Transverse colon (tissue), 4 donors: ENCODE data around the gene PLEKHJ1.

ENCODE experiments used
- CTCF ChIP-seq, 5 experiments: fragments of 200-600 bp in 3 of 5; fragments of 450-650 bp in 2 of 5; sonication (generic) in 3 of 5; IDR thresholded peaks; 1 replicate in 2 of 5; 2 replicates in 3 of 5; pipeline ENCODE4 v1.5.1; 2016 to 2017; ENCODE audit warnings: antibody characterized with exemption in 5 of 5, inconsistent platforms in 3 of 5, mild to moderate bottlenecking in 2 of 5, moderate library complexity in 1 of 5
- EP300 ChIP-seq: sonication (generic); formaldehyde crosslinking; IDR thresholded peaks from one replicate; pipeline ENCODE4 v1.6.1; 2017; ENCODE audit warnings: antibody characterized with exemption, low read depth
- POLR2A ChIP-seq: fragments of 450-650 bp; IDR thresholded peaks from one replicate; pipeline ENCODE4 v1.6.1; 2016; ENCODE audit warnings: antibody characterized with exemption, mild to moderate bottlenecking, moderate library complexity
- POLR2AphosphoS5 ChIP-seq, 3 donors: sonication (generic); formaldehyde crosslinking; IDR thresholded peaks; one replicate each; pipeline ENCODE4 v1.6.1; 2016; ENCODE audit warnings: antibody characterized with exemption in 3 of 3

- TF ChIP-seq POLR2A (no peak), CTCF (IDR thresholded peaks at IDR 0.05) (no peak), POLR2AphosphoS5 (IDR thresholded peaks at IDR 0.05) (peak; percentile 72), EP300 (no peak)
These were observed 140 bp downstream of the PLEKHJ1 start for GRCh38 chr19:2236064-2236313.
